CD4-positive, alpha-beta T cell treated with Interleukin-6 at 100 ng/mL for 8 hours (primary cell): ENCODE measurements around the gene F10.

Experiments used
- DNase-seq: peaks from one replicate; pipeline ENCODE4 v3.0.0-alpha.2; 2020; ENCODE audit warnings: mixed read lengths, low spot score

F10 gene

GRCh38 chr13:113117335-113117872 is 5.2 kb upstream of the F10 start:
- no peak for DNase-seq

GRCh38 chr13:113117911-113118260 is 4.7 kb upstream of the F10 start:
- no peak for DNase-seq

GRCh38 chr13:113118261-113119021 is 4.2 kb upstream of the F10 start:
- DNase-seq = no peak

- DNase-seq = no peak
Measured at GRCh38 chr13:113119166-113119821, 3.3 kb upstream of the F10 start.

GRCh38 chr13:113119822-113120189 is 2.8 kb upstream of the F10 start:
- DNase-seq = no peak

- no peak for DNase-seq
Measured at GRCh38 chr13:113120300-113121182, 2.1 kb upstream of the F10 start.

GRCh38 chr13:113121183-113121927 is 1.2 kb upstream of the F10 start:
- no peak for DNase-seq

- no peak for DNase-seq
Measured at GRCh38 chr13:113121928-113122471, 599 bp upstream of the F10 start.

GRCh38 chr13:113123226-113124201 is 915 bp downstream of the F10 start:
- DNase-seq = no peak

- no peak for DNase-seq
Measured at GRCh38 chr13:113124211-113124970, 1.8 kb downstream of the F10 start.

GRCh38 chr13:113125506-113126264 is 3.1 kb downstream of the F10 start:
- DNase-seq = no peak

- no peak for DNase-seq
Measured at GRCh38 chr13:113126265-113127150, 3.9 kb downstream of the F10 start.

GRCh38 chr13:113129480-113129879 is 6.9 kb downstream of the F10 start:
- no peak for DNase-seq

GRCh38 chr13:113129921-113130750 is 7.5 kb downstream of the F10 start:
- peak; percentile 28 for DNase-seq

GRCh38 chr13:113135281-113135760 is 12.7 kb downstream of the F10 start:
- DNase-seq = no peak

- no peak for DNase-seq
Measured at GRCh38 chr13:113137691-113138298, 15.2 kb downstream of the F10 start.
